IMR-90 (cell line): ENCODE data around the gene HPCAL4. TPM values are rescaled to one million over a fixed set of nuclear protein-coding genes. Genes with fewer than 3 reads are reported as not detected.

Experiments
- ATAC-seq: fragments of 200-7000 bp; cut with Tn5 transposase; 2 replicates; pipeline ENCODE4 v1.9.1; 2020; ENCODE audit warnings: low read depth, mild to moderate bottlenecking, moderate library complexity
- BruUV-seq: library from RNA; stranded (reverse); fragments of 400-500 nt; replicated peaks from 2 replicates; lab custom pipeline; 2021; lab: Mats Ljungman, UMichigan
- CTCF ChIA-PET: fragments of 300-600 bp; formaldehyde crosslinking; extraction: SDS; loops from one replicate; lab custom pipeline; 2021; ENCODE audit warnings: antibody characterized with exemption; lab: Yijun Ruan, JAX
- POLR2A ChIA-PET: fragments of 300-600 bp; sonication (Branson Sonifier 250); formaldehyde crosslinking; loops from one replicate; lab custom pipeline; 2022; ENCODE audit warnings: antibody characterized with exemption; ENCODE audit not compliant: unreplicated experiment; lab: Charles Lee
- DNase-seq: peaks from one replicate; pipeline ENCODE4 v3.0.0; 2013
- H2AFZ ChIP-seq: replicated peaks from 2 replicates; pipeline ENCODE3; 2013; ENCODE audit warnings: low read length, mild to moderate bottlenecking; ENCODE audit not compliant: poor library complexity
- H2AK5ac ChIP-seq: 2 replicates; pipeline ENCODE4 v1.6.1; 2013; ENCODE audit warnings: low read depth, low read length, inconsistent platforms
- H2AK9ac ChIP-seq: replicated peaks from 2 replicates; pipeline ENCODE3; 2013; ENCODE audit warnings: mild to moderate bottlenecking, low read depth, low read length, moderate library complexity; ENCODE audit not compliant: poor library complexity
- H2BK120ac ChIP-seq: 2 replicates; pipeline ENCODE4 v1.6.1; 2013; ENCODE audit warnings: low read depth, low read length, inconsistent platforms
- H2BK15ac ChIP-seq: 3 replicates; pipeline ENCODE4 v1.6.1; 2013; ENCODE audit warnings: low read depth, low read length, inconsistent platforms
- H2BK20ac ChIP-seq: 2 replicates; pipeline ENCODE4 v1.6.1; 2013; ENCODE audit warnings: low read depth, mild to moderate bottlenecking, inconsistent platforms, low read length, moderate library complexity
- H2BK5ac ChIP-seq: 2 replicates; pipeline ENCODE4 v1.6.1; 2013; ENCODE audit warnings: mild to moderate bottlenecking, low read depth, low read length, inconsistent platforms; ENCODE audit not compliant: poor library complexity, severe bottlenecking
- H3K14ac ChIP-seq: replicated peaks from 2 replicates; pipeline ENCODE4 v1.6.1; 2013; ENCODE audit warnings: low read depth, low read length, inconsistent platforms
- H3K18ac ChIP-seq: 2 replicates; pipeline ENCODE4 v1.6.1; 2013; ENCODE audit warnings: low read depth, low read length, control low read depth
- H3K23ac ChIP-seq: 2 replicates; pipeline ENCODE4 v1.6.1; 2013; ENCODE audit warnings: low read depth, low read length, inconsistent platforms
- H3K27ac ChIP-seq: 2 replicates; pipeline ENCODE4 v1.5.1; 2013; ENCODE audit warnings: mild to moderate bottlenecking, control low read depth, low read length; ENCODE audit not compliant: insufficient read depth
- H3K27me3 ChIP-seq: 2 replicates; pipeline ENCODE4 v1.6.1; 2013; ENCODE audit warnings: low read length; ENCODE audit not compliant: control insufficient read depth, insufficient read depth
- H3K36me3 ChIP-seq: 2 replicates; pipeline ENCODE4 v1.6.1; 2013; ENCODE audit warnings: low read length, mixed read lengths; ENCODE audit not compliant: control insufficient read depth, insufficient read depth
- H3K4ac ChIP-seq: 2 replicates; pipeline ENCODE4 v1.6.1; 2013; ENCODE audit warnings: low read depth, low read length, inconsistent platforms
- H3K4me1 ChIP-seq: 2 replicates; pipeline ENCODE4 v1.6.1; 2013; ENCODE audit warnings: low read length, mixed read lengths; ENCODE audit not compliant: control insufficient read depth, insufficient read depth
- H3K4me2 ChIP-seq: 2 replicates; pipeline ENCODE4 v1.6.1; 2013; ENCODE audit warnings: low read depth, mild to moderate bottlenecking, control low read depth, low read length, moderate library complexity
- H3K4me3 ChIP-seq: 2 replicates; pipeline ENCODE4 v1.5.1; 2013; ENCODE audit warnings: low read depth, mild to moderate bottlenecking, control low read depth, low read length, moderate library complexity; ENCODE audit not compliant: insufficient read depth
- H3K56ac ChIP-seq: 2 replicates; pipeline ENCODE4 v1.6.1; 2013; ENCODE audit warnings: low read length, inconsistent platforms; ENCODE audit not compliant: insufficient read depth; ENCODE audit errors: extremely low read depth
- H3K79me1 ChIP-seq, 2 experiments: 2 replicates each; pipeline ENCODE4 v1.6.1; 2013; ENCODE audit warnings: low read length in 2 of 2, inconsistent platforms in 1 of 2, low read depth in 1 of 2
- H3K9ac ChIP-seq: 2 replicates; pipeline ENCODE4 v1.6.1; 2013; ENCODE audit warnings: low read depth, low read length, control low read depth
- H3K9me1 ChIP-seq: 2 replicates; pipeline ENCODE4 v1.6.1; 2013; ENCODE audit warnings: low read length, inconsistent platforms; ENCODE audit not compliant: insufficient read depth
- H3K9me3 ChIP-seq: 2 replicates; pipeline ENCODE4 v1.6.1; 2013; ENCODE audit warnings: low read length; ENCODE audit not compliant: control insufficient read depth, insufficient read depth
- H4K20me1 ChIP-seq: 2 replicates; pipeline ENCODE4 v1.6.1; 2013; ENCODE audit warnings: low read length, inconsistent platforms; ENCODE audit not compliant: insufficient read depth
- H4K5ac ChIP-seq: 2 replicates; pipeline ENCODE4 v1.6.1; 2013; ENCODE audit warnings: mild to moderate bottlenecking, low read depth, low read length, control low read depth
- H4K8ac ChIP-seq, 2 experiments: 2 replicates each; pipeline ENCODE4 v1.6.1; 2013; ENCODE audit warnings: low read depth in 2 of 2, low read length in 2 of 2, control low read depth in 1 of 2, inconsistent platforms in 1 of 2
- H4K91ac ChIP-seq: 2 replicates; pipeline ENCODE4 v1.6.1; 2013; ENCODE audit warnings: low read depth, low read length, inconsistent platforms; ENCODE audit not compliant: insufficient read depth
- BHLHE40 ChIP-seq: fragments of 150-350 bp; IDR thresholded peaks from 2 replicates; pipeline ENCODE4 v1.6.1; 2016; ENCODE audit warnings: mild to moderate bottlenecking, low read depth, low read length
- CEBPB ChIP-seq: IDR thresholded peaks from 2 replicates; pipeline ENCODE4 v1.6.1; 2012; ENCODE audit warnings: low read depth, low read length, improper control_type of control experiment
- CHD1 ChIP-seq: IDR thresholded peaks from 2 replicates; pipeline ENCODE4 v1.6.1; 2012; ENCODE audit warnings: low read depth, low read length, improper control_type of control experiment
- FOS ChIP-seq: fragments of 150-350 bp; IDR thresholded peaks from 2 replicates; pipeline ENCODE4 v1.6.1; 2016; ENCODE audit warnings: low read depth, low read length
- MAFK ChIP-seq: IDR thresholded peaks from 2 replicates; pipeline ENCODE4 v1.6.1; 2012; ENCODE audit warnings: low read depth, low read length, improper control_type of control experiment
- MAZ ChIP-seq: IDR thresholded peaks from 2 replicates; pipeline ENCODE4 v1.6.1; 2012; ENCODE audit warnings: low read depth, mild to moderate bottlenecking, low read length, improper control_type of control experiment, moderate library complexity, borderline replicate concordance
- MXI1 ChIP-seq: IDR thresholded peaks from 2 replicates; pipeline ENCODE4 v1.6.1; 2012; ENCODE audit warnings: low read depth, mild to moderate bottlenecking, low read length, moderate library complexity, borderline replicate concordance
- NFE2L2 ChIP-seq: fragments of 150-350 bp; IDR thresholded peaks from 2 replicates; pipeline ENCODE4 v1.6.1; 2016; ENCODE audit warnings: low read depth, mild to moderate bottlenecking, low read length
- POLR2A ChIP-seq: IDR thresholded peaks from 2 replicates; pipeline ENCODE4 v1.6.1; 2012; ENCODE audit warnings: mild to moderate bottlenecking, low read depth, low read length
- RAD21 ChIP-seq: IDR thresholded peaks from 2 replicates; pipeline ENCODE4 v1.6.1; 2012; ENCODE audit warnings: low read length, improper control_type of control experiment
- RCOR1 ChIP-seq: IDR thresholded peaks from 2 replicates; pipeline ENCODE4 v1.6.1; 2012; ENCODE audit warnings: mild to moderate bottlenecking, low read length, improper control_type of control experiment; ENCODE audit not compliant: insufficient replicate concordance
- RFX5 ChIP-seq: IDR thresholded peaks from 2 replicates; pipeline ENCODE4 v1.8.0; 2012; ENCODE audit warnings: low read depth, mild to moderate bottlenecking, low read length, moderate library complexity
- SMC3 ChIP-seq: fragments of 150-350 bp; IDR thresholded peaks from 2 replicates; pipeline ENCODE4 v1.6.1; 2016; ENCODE audit warnings: low read depth, mild to moderate bottlenecking, antibody characterized with exemption, low read length, moderate library complexity
- WGBS, 2 experiments: methylation state at CpG; one replicate each; pipeline versions ENCODE4 v1.1.5 to v1.1.7; 2013; ENCODE audit warnings: missing lambda C conversion rate in 2 of 2; ENCODE audit not compliant: insufficient read length in 1 of 2; ENCODE audit errors: extremely low coverage in 2 of 2; 5-methylcytosine and 5-hydroxymethylcytosine counted together
- dilution Hi-C: fragments of 300-500 bp; cut with HindIII; formaldehyde crosslinking; loops from one replicate; pipeline ENCODE4 v1.14.3; 2018; ENCODE audit warnings: low sequenced_read_pairs; ENCODE audit not compliant: unreplicated experiment
- in situ Hi-C: fragments of 300-500 bp; cut with MboI; formaldehyde crosslinking; loops from 3 replicates; pipeline ENCODE4 v1.14.3; 2019; ENCODE audit warnings: low sequenced_read_pairs, inconsistent platforms, mixed read lengths
- intact Hi-C: fragments of 100-400 bp; cut with micrococcal nuclease; formaldehyde crosslinking; loops from 2 replicates; pipeline ENCODE4 v1.10.0; 2022
- polyA plus RNA-seq, 3 experiments: library from polyadenylated mRNA; depleted of rRNA; stranded (reverse); fragments of >200 nt; gene quantifications; 2 replicates each; pipeline ENCODE4 v1.2.3, GENCODE V29; 2012; ENCODE audit warnings: low replicate concordance in 1 of 3
- total RNA-seq: library from RNA; depleted of rRNA; stranded (reverse); fragments of >200 nt; gene quantifications from 2 replicates; pipeline ENCODE4 v1.2.3, GENCODE V29; 2012
- TF ChIP-seq, protein P1 (sequence below): fragments of 150-350 bp; IDR thresholded peaks from 2 replicates; pipeline ENCODE4 v1.6.1; 2017; ENCODE audit warnings: mild to moderate bottlenecking, antibody characterized with exemption, low read length, low read depth
- TF ChIP-seq, protein P2 (sequence below): fragments of 150-350 bp; IDR thresholded peaks from 2 replicates; pipeline ENCODE4 v1.6.1; 2016; ENCODE audit warnings: low read depth, mild to moderate bottlenecking, low read length, moderate library complexity, borderline replicate concordance
- TF ChIP-seq, protein P3 (sequence below): conservative IDR thresholded peaks from 2 replicates; pipeline ENCODE4 v1.5.1; 2012; ENCODE audit warnings: mild to moderate bottlenecking, low read depth, low read length, improper control_type of control experiment

The HPCAL4 gene
- total and polyA plus RNA-seq, 2 of the 4 experiments (the other 2 are of a cell fraction), result 0.02 TPM; not detected in 1

DNA sequence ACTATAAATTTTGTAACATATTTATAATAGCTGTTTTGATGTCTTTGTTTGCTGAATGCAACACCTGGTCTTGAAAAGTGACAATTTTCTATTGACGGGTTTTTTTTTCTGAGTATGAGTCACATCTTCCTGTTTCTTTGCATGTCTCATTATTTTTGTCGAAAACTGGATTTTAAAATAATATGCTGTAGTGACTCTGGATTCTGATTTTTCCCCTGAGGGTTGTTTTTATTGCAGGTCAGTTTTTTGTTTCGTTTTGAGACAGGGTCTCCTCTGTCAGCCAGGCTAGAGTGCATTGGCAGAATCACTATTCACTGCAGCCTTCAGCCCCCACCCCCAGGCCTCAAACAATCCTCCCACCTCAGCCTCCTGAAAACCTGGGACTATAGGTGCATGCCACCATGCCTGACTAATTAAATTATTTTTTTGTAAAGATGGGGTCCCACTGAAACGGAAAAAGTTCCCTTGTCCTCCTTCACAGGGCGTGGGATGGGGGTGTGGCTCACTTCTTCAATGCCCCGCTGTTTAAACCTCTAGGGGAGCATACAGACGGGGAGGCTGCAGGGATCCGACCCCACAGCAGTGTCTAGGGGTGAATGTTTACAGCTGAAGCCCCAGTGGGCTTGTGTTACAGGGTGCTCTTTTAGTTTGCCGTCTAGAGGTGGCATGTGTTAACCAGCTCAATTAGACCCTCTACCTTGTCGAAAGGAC, 36.1 kb upstream of the HPCAL4 start:
- DNase-seq, result no peak
- Histone ChIP-seq H2AFZ (no peak overlapping the region), H3K4me2 (no peak overlapping the region), H3K56ac (no peak overlapping the region), H3K23ac (no peak overlapping the region), H3K79me1 (no peaks in the 10 kb centered on the region), H3K14ac (no peak overlapping the region), H2AK9ac (no peak overlapping the region), H2AK5ac (no peak overlapping the region), H3K36me3 (no peaks in the 10 kb centered on the region), H4K91ac (no peak overlapping the region), H4K20me1 (no peaks in the 10 kb centered on the region), H2BK5ac (no peak overlapping the region), H3K4ac (no peak overlapping the region), H3K9ac (no peak overlapping the region), H4K8ac (no peak overlapping the region), H3K4me1 (no peaks in the 10 kb centered on the region), H2BK15ac (no peak overlapping the region), H3K9me1 (no peaks in the 10 kb centered on the region), H2BK20ac (no peak overlapping the region), H3K9me3 (no peaks in the 10 kb centered on the region), H2BK120ac (no peak overlapping the region), H3K27me3 (peaks cover 52% of the 10 kb centered on the region), H3K18ac (no peak overlapping the region), H4K5ac (no peak overlapping the region), H3K4me3 (no peak overlapping the region), H3K27ac (no peak overlapping the region)
- ChIA-PET POLR2A (no interaction called here), CTCF (no interaction called here)
- intact Hi-C loops, result no loop called here
- in situ Hi-C loops, result no loop called here
- dilution Hi-C loops, result no loop called here
- no peak for ATAC-seq
- TF ChIP-seq, protein P1, sequence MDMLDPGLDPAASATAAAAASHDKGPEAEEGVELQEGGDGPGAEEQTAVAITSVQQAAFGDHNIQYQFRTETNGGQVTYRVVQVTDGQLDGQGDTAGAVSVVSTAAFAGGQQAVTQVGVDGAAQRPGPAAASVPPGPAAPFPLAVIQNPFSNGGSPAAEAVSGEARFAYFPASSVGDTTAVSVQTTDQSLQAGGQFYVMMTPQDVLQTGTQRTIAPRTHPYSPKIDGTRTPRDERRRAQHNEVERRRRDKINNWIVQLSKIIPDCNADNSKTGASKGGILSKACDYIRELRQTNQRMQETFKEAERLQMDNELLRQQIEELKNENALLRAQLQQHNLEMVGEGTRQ, result no peak
- TF ChIP-seq RCOR1 (no peak), MXI1 (no peak), SMC3 (no peak), MAFK (no peak), CHD1 (no peak), RFX5 (no peak), MAZ (no peak), RAD21 (no peak), BHLHE40 (no peak), NFE2L2 (no peak), POLR2A (no peak), CEBPB (no peak), FOS (no peak)
- TF ChIP-seq, protein P2, sequence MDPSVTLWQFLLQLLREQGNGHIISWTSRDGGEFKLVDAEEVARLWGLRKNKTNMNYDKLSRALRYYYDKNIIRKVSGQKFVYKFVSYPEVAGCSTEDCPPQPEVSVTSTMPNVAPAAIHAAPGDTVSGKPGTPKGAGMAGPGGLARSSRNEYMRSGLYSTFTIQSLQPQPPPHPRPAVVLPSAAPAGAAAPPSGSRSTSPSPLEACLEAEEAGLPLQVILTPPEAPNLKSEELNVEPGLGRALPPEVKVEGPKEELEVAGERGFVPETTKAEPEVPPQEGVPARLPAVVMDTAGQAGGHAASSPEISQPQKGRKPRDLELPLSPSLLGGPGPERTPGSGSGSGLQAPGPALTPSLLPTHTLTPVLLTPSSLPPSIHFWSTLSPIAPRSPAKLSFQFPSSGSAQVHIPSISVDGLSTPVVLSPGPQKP, result no peak
- TF ChIP-seq, protein P3, sequence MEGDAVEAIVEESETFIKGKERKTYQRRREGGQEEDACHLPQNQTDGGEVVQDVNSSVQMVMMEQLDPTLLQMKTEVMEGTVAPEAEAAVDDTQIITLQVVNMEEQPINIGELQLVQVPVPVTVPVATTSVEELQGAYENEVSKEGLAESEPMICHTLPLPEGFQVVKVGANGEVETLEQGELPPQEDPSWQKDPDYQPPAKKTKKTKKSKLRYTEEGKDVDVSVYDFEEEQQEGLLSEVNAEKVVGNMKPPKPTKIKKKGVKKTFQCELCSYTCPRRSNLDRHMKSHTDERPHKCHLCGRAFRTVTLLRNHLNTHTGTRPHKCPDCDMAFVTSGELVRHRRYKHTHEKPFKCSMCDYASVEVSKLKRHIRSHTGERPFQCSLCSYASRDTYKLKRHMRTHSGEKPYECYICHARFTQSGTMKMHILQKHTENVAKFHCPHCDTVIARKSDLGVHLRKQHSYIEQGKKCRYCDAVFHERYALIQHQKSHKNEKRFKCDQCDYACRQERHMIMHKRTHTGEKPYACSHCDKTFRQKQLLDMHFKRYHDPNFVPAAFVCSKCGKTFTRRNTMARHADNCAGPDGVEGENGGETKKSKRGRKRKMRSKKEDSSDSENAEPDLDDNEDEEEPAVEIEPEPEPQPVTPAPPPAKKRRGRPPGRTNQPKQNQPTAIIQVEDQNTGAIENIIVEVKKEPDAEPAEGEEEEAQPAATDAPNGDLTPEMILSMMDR, result no peak
- no CpG with 5 or more reads among the region's 10 CpGs for WGBS, 2 experiments
- BruUV-seq, result no TSS peak
